IMR-90 (cell line): ENCODE results near the gene LRCH4.

Experiments
- CEBPB ChIP-seq: IDR thresholded peaks from 2 replicates; pipeline ENCODE4 v1.6.1; 2012; ENCODE audit warnings: low read depth, low read length, improper control_type of control experiment
- CTCF ChIP-seq: conservative IDR thresholded peaks from 2 replicates; pipeline ENCODE4 v1.5.1; 2012; ENCODE audit warnings: mild to moderate bottlenecking, low read depth, low read length, improper control_type of control experiment
- MAFK ChIP-seq: IDR thresholded peaks from 2 replicates; pipeline ENCODE4 v1.6.1; 2012; ENCODE audit warnings: low read depth, low read length, improper control_type of control experiment
- RAD21 ChIP-seq: IDR thresholded peaks from 2 replicates; pipeline ENCODE4 v1.6.1; 2012; ENCODE audit warnings: low read length, improper control_type of control experiment
- RFX5 ChIP-seq: IDR thresholded peaks from 2 replicates; pipeline ENCODE4 v1.8.0; 2012; ENCODE audit warnings: low read depth, mild to moderate bottlenecking, low read length, moderate library complexity
- TF ChIP-seq, protein P1 (sequence below): fragments of 150-350 bp; IDR thresholded peaks from 2 replicates; pipeline ENCODE4 v1.6.1; 2017; ENCODE audit warnings: mild to moderate bottlenecking, antibody characterized with exemption, low read length, low read depth

- TF ChIP-seq CEBPB = no peak
- TF ChIP-seq CTCF = peak; percentile 18; the same call in 1 of the 2 replicates
- TF ChIP-seq RAD21 = no peak; the same call in 1 of the 2 replicates
- TF ChIP-seq, protein P1, sequence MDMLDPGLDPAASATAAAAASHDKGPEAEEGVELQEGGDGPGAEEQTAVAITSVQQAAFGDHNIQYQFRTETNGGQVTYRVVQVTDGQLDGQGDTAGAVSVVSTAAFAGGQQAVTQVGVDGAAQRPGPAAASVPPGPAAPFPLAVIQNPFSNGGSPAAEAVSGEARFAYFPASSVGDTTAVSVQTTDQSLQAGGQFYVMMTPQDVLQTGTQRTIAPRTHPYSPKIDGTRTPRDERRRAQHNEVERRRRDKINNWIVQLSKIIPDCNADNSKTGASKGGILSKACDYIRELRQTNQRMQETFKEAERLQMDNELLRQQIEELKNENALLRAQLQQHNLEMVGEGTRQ = peak; percentile 31; the same call in 1 of the 2 replicates
- TF ChIP-seq RFX5 = no peak
- no peak for TF ChIP-seq MAFK
Observed at GRCh38 chr7:100545360-100546128, 40.4 kb downstream of the LRCH4 start.
